ENCODE data around the gene TGFBI. TPM values are rescaled to one million over a fixed set of nuclear protein-coding genes. Genes with fewer than 3 reads are reported as not detected.

TGFBI gene
- total RNA-seq, 2 donors from 2014 or later = 47.5 to 63.3 TPM

DNA sequence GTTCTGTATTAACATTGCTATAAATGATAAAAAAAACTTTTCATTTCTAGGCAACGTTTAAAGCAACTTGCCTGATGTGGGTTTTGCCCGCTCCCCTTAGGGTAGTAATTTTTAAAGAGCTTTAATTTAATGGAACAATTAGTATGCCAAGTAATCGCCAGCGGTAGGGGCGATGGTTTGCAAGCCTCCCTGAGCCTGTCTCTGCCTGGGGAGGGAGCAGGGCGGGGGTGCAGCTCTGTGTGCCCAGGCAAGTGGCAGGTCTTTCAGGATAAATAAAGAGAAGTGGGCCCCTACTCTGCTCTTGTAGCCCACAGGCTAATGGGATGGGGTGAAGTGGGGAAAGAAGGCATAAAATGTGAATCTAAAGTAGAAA, 13.8 kb upstream of the TGFBI start:
- DNase-seq = no peak
- Histone ChIP-seq H3K9ac (ENCODE audit: low read depth in 2 of 2, low read length in 2 of 2) (no peak overlapping the region), H3K27ac (no peak overlapping the region), H3K4me1 (no peaks in the 10 kb centered on the region), H3K27me3 (no peaks in the 10 kb centered on the region), H3K9me3 (no peaks in the 10 kb centered on the region), H3K4me3 (no peak overlapping the region), H3K36me3 (no peaks in the 10 kb centered on the region)
- intact Hi-C loops (cut with DNase I) = no loop called here
- TF ChIP-seq, protein P1, sequence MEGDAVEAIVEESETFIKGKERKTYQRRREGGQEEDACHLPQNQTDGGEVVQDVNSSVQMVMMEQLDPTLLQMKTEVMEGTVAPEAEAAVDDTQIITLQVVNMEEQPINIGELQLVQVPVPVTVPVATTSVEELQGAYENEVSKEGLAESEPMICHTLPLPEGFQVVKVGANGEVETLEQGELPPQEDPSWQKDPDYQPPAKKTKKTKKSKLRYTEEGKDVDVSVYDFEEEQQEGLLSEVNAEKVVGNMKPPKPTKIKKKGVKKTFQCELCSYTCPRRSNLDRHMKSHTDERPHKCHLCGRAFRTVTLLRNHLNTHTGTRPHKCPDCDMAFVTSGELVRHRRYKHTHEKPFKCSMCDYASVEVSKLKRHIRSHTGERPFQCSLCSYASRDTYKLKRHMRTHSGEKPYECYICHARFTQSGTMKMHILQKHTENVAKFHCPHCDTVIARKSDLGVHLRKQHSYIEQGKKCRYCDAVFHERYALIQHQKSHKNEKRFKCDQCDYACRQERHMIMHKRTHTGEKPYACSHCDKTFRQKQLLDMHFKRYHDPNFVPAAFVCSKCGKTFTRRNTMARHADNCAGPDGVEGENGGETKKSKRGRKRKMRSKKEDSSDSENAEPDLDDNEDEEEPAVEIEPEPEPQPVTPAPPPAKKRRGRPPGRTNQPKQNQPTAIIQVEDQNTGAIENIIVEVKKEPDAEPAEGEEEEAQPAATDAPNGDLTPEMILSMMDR (IDR thresholded peaks at IDR 0.05) = no peak

DNA sequence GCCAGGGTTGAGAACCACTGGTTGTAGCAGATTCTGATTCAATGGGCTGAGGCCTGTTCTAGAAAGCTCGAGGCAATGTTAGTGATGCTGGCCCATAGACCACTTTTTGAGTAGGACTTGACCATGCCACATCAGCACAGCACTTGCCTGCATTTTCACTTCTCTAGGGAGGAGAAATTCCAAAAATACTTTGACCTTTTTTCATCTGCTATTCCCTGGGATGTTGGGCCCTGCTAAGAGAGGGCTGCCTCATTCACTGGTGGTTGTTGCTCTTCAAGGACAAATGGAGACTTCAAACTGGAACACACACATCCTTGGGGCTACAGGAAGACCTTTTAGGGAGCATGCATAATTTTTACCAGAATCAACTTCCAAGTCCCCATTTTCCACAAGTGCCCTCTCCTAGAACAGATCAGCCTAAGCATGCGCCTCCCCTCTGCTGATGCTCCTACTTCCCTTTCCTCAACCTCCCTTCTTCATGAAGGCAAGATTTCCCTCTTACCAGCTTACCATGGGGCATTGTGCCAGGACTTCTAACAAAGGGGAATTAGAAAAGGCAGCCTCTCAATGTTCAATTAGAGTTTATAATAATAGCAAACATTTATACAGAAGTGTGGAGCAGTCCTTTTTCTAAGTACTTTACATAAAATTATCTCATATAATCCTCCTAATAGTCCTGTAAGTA, 12.7 kb upstream of the TGFBI start:
- Histone ChIP-seq H3K36me3 (no peaks in the 10 kb centered on the region), H3K9me3 (no peaks in the 10 kb centered on the region), H3K4me1 (no peaks in the 10 kb centered on the region), H3K9ac (ENCODE audit: low read depth in 2 of 2, low read length in 2 of 2) (no peak overlapping the region), H3K4me3 (no peak overlapping the region), H3K27me3 (no peaks in the 10 kb centered on the region), H3K27ac (no peak overlapping the region)
- TF ChIP-seq, protein P1 (IDR thresholded peaks at IDR 0.05) = no peak
- DNase-seq = no peak
- intact Hi-C loops (cut with DNase I) = no loop called here

DNA sequence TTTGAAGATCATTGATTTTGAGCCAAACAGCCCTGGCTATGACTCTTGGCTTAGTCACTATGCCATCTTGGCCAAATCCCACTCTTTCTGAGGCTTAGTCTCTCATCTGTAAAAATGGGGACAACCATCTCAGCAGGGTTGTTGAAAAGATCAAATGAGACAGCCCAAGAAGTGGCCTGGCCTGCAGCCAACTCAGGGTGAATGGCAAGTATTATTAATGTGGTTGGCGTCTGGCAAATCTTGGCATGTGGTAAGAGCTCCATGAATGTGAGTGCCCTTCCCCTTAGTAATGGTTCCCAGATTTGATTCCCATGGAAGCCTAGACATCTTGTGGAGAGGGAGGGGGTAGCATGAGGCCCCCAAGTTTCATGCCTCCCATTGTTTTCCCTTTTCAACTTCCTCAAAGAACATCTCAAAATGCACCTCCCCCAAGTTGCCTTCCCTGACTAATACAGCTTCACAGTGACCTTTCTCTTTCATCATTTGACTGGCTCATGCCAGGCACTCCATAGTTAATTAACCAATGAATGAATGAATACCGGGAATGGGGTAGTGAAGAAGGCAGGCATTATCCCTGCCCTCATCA, 11.8 kb upstream of the TGFBI start:
- Histone ChIP-seq H3K27ac (no peak overlapping the region), H3K36me3 (no peaks in the 10 kb centered on the region)

DNA sequence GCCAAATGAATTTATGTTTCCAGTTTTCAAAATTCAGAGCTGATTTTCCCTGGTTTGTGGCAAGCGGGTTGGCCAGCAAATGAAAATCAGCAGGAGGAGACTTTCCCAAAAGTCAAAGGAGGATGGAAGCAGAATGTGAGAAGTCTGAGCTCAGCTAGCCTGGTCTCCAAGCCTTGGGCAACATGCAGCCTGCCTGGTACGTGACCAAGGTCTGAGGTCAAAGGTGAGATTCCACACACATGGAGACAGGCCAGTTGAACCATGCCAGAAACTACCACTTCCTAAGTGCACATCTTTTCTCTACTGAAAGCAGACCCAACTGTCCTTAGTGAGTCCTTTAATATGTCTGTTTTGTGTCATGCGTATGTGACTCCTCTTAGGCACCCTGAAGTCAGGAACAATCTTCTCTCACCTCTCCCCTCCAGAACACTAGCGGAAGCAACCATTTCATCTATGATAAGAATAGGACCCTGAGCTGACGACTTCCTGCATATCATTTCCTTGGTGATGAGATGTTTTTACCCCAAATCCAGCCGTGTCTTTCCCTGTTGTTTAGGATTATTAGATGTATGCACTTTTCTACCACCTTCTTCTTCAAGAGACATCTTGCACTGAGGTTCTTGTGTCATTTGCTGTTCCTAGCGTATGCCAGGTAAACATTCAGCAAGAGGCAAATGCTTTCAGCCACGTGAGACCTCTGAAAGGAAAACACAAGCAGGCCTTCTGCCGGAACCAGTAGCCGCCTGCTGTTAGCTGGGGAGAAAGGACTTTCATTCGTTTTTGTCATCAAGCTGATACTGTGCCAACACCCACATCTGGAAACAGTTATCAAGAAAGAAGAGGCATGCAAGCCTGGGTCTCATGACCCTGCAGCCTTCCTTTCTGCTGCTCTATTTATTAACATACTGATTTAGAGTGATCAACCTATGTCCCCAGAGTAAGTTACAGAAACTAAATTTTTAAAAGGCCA, 9.7 kb upstream of the TGFBI start:
- Histone ChIP-seq H3K9me3 (no peaks in the 10 kb centered on the region), H3K9ac (ENCODE audit: low read depth in 2 of 2, low read length in 2 of 2) (no peak overlapping the region), H3K4me1 (no peaks in the 10 kb centered on the region), H3K36me3 (no peaks in the 10 kb centered on the region), H3K27me3 (no peaks in the 10 kb centered on the region), H3K27ac (peak overlapping the region; percentile 59), H3K4me3 (no peak overlapping the region)
- peak; percentile 48 for DNase-seq
- TF ChIP-seq, protein P1 (IDR thresholded peaks at IDR 0.05) = no peak
- intact Hi-C loops (cut with DNase I) = no loop called here

More for the DNA sequence above, 11.8 kb upstream of the TGFBI start:
- intact Hi-C loops (cut with DNase I) = no loop called here
- H3K27me3 ChIP-seq = no peaks in the 10 kb centered on the region
- H3K4me3 ChIP-seq = no peak overlapping the region
- H3K4me1 ChIP-seq = no peaks in the 10 kb centered on the region
- H3K9ac ChIP-seq (ENCODE audit: low read depth in 2 of 2, low read length in 2 of 2) = no peak overlapping the region
- DNase-seq = no peak
- TF ChIP-seq, protein P1 (IDR thresholded peaks at IDR 0.05) = no peak
- H3K9me3 ChIP-seq = no peaks in the 10 kb centered on the region

DNA sequence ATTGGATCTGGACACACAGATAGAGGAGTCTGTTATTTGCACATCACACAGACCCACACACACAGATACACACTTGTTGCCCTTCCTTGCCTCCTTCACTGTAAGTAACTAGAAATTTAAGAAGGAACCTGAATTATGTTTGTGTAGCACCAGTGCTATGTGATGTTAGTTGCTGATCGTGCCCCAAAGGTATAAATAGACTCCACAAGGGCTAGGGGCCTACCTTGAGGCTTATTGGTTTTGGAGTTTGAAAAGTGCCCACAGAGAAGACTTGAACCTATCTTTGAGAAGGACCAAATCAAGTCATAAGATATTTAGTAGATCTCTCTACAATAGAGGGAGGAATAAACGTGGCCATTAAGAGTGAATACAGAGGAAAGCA, 8.8 kb upstream of the TGFBI start:
- H3K4me1 ChIP-seq = no peaks in the 10 kb centered on the region
- TF ChIP-seq, protein P1 (IDR thresholded peaks at IDR 0.05) = no peak
- no peak overlapping the region for H3K9ac ChIP-seq (ENCODE audit: low read depth in 2 of 2, low read length in 2 of 2)
- H3K4me3 ChIP-seq = no peak overlapping the region
- intact Hi-C loops (cut with DNase I) = no loop called here
- H3K9me3 ChIP-seq = no peaks in the 10 kb centered on the region
- H3K36me3 ChIP-seq = no peaks in the 10 kb centered on the region
- no peaks in the 10 kb centered on the region for H3K27me3 ChIP-seq
- no peak for DNase-seq
- peak overlapping the region; percentile 59 for H3K27ac ChIP-seq

Data from colonic mucosa (tissue), 4 donors.